Esophagus squamous epithelium (tissue), 4 donors: ENCODE measurements around the gene CLSTN1.

Experiments
- POLR2A ChIP-seq, 4 donors: fragments of 450-650 bp; IDR thresholded peaks; one replicate each; pipeline ENCODE4 v1.6.1; 2017; ENCODE audit warnings: antibody characterized with exemption in 4 of 4, mild to moderate bottlenecking in 4 of 4, moderate library complexity in 3 of 4
- TF ChIP-seq, protein P1 (sequence below), 6 experiments: fragments of 450-650 bp in 4 of 6; fragments of 200-600 bp in 2 of 6; sonication (generic) in 2 of 6; IDR thresholded peaks; one replicate each; pipeline ENCODE4 v1.5.1; 2016 to 2019; ENCODE audit warnings: antibody characterized with exemption in 6 of 6, mild to moderate bottlenecking in 4 of 6, moderate library complexity in 4 of 6

DNA sequence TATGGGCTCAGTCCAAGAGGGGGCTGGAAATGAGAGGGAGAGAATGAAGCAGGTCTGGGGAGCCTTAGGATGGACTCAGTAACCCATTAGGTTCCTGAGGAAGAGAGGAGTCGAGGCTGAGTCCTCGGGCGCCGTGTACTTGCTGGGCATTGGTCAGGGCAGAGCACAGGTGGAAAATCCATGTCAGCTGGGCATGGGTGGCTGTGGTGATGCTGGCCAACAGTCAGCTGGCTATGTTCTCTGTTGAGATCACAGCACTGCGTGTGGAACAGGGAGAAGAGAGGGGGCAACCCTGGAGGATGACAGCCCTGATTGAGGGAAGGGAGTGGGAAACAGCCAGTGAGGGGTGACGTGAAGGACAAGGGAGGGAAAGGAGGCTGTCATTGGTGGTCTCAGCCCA is 43.1 kb upstream of the CLSTN1 start:
- TF ChIP-seq, protein P1, sequence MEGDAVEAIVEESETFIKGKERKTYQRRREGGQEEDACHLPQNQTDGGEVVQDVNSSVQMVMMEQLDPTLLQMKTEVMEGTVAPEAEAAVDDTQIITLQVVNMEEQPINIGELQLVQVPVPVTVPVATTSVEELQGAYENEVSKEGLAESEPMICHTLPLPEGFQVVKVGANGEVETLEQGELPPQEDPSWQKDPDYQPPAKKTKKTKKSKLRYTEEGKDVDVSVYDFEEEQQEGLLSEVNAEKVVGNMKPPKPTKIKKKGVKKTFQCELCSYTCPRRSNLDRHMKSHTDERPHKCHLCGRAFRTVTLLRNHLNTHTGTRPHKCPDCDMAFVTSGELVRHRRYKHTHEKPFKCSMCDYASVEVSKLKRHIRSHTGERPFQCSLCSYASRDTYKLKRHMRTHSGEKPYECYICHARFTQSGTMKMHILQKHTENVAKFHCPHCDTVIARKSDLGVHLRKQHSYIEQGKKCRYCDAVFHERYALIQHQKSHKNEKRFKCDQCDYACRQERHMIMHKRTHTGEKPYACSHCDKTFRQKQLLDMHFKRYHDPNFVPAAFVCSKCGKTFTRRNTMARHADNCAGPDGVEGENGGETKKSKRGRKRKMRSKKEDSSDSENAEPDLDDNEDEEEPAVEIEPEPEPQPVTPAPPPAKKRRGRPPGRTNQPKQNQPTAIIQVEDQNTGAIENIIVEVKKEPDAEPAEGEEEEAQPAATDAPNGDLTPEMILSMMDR (IDR thresholded peaks at IDR 0.05), result no peak
- TF ChIP-seq POLR2A (IDR thresholded peaks at IDR 0.05), result no peak
